HT-29 (cell line): ENCODE results near the gene METTL26. TPM values are rescaled to one million over a fixed set of nuclear protein-coding genes. Genes with fewer than 3 reads are reported as not detected.
"Not testable (repeated sequence)": the region's sequence is repeated elsewhere in the genome, so short reads cannot be mapped to it uniquely, and the experiment has no call there.

Source experiments
- DNase-seq: peaks from one replicate; pipeline ENCODE4 v3.0.0-alpha.2; 2015; ENCODE audit warnings: low spot score
- total RNA-seq: library from RNA; depleted of rRNA; stranded (reverse); fragments of >200 nt; shearing (Covaris generic); gene quantifications from 2 replicates; pipeline ENCODE4 v1.2.3, GENCODE V29; 2014

Gene METTL26
- total RNA-seq, 1 experiment from 2014 or later, result 278 TPM

GRCh38 chr16:625117-625976, 10.8 kb downstream of the METTL26 start:
- no peak for DNase-seq

- no peak for DNase-seq
Measured at GRCh38 chr16:624526-625070, 11.5 kb downstream of the METTL26 start.

GRCh38 chr16:622920-623280, 13.2 kb downstream of the METTL26 start:
- DNase-seq, result no peak

- peak; percentile 12 for DNase-seq
Measured at GRCh38 chr16:621526-622105, 14.5 kb downstream of the METTL26 start.

- no peak for DNase-seq
Measured at GRCh38 chr16:620700-621525, 15.2 kb downstream of the METTL26 start.

- DNase-seq, result no peak
Measured at GRCh38 chr16:619476-620100, 16.5 kb downstream of the METTL26 start.

- no peak for DNase-seq
Measured at GRCh38 chr16:617855-618254, 18.2 kb downstream of the METTL26 start.

- DNase-seq, result no peak
Measured at GRCh38 chr16:616733-617586, 19.1 kb downstream of the METTL26 start.

GRCh38 chr16:615122-615521, 21.0 kb downstream of the METTL26 start:
- DNase-seq, result no peak

GRCh38 chr16:610513-611381, 25.4 kb downstream of the METTL26 start:
- no peak for DNase-seq

- DNase-seq, result no peak
Measured at GRCh38 chr16:609984-610383, 26.1 kb downstream of the METTL26 start.

- no peak for DNase-seq
Measured at GRCh38 chr16:609316-609715, 26.8 kb downstream of the METTL26 start.

- DNase-seq, result no peak
Measured at GRCh38 chr16:608019-608418, 28.1 kb downstream of the METTL26 start.

GRCh38 chr16:606656-607307, 29.3 kb downstream of the METTL26 start:
- no peak for DNase-seq

- DNase-seq, result no peak
Measured at GRCh38 chr16:603933-604332, 32.2 kb downstream of the METTL26 start.

GRCh38 chr16:600781-601180, 35.3 kb downstream of the METTL26 start:
- DNase-seq, result no peak

- DNase-seq, result no peak
Measured at GRCh38 chr16:598823-599739, 37.0 kb downstream of the METTL26 start.

GRCh38 chr16:597655-598054, 38.5 kb downstream of the METTL26 start:
- DNase-seq, result not testable (repeated sequence)
